Motor neuron (in vitro differentiated cells): Measurements from ENCODE around the gene KLK4. TPM values are rescaled to one million over a fixed set of nuclear protein-coding genes. Genes with fewer than 3 reads are reported as not detected.

ENCODE experiments used
- ATAC-seq, 8 experiments: fragments of 200-7000 bp; cut with Tn5 transposase; replicated peaks in 6 of 8; 2 replicates each; pipeline ENCODE4 v1.8.0; 2021; ENCODE audit warnings: mild to moderate bottlenecking in 8 of 8, moderate library complexity in 8 of 8
- H3K27ac ChIP-seq, 2 donors: fragments of 250-450 bp; sonication (Bioruptor Pico); 2 replicates each; pipeline ENCODE4 v1.9.0; 2021; ENCODE audit warnings: antibody characterized with exemption in 2 of 2, mild to moderate bottlenecking in 2 of 2, moderate library complexity in 1 of 2
- H3K4me1 ChIP-seq, 2 donors: fragments of 250-450 bp; sonication (Bioruptor Pico); replicated peaks in 1 of 2; 2 replicates each; pipeline ENCODE4 v1.6.1; 2021; ENCODE audit warnings: antibody characterized with exemption in 2 of 2, mild to moderate bottlenecking in 2 of 2, moderate library complexity in 1 of 2
- H3K4me3 ChIP-seq, 5 donors: fragments of 250-450 bp; sonication (Bioruptor Pico); 2 replicates each; pipeline ENCODE4 v1.9.0; 2021; ENCODE audit warnings: antibody characterized with exemption in 5 of 5, mild to moderate bottlenecking in 5 of 5, moderate library complexity in 4 of 5
- WGBS, 10 experiments: fragments of 450-650 bp; shearing (Covaris generic); methylation state at CpG; one replicate each; pipeline ENCODE4 v1.0.0; 2022; 5-methylcytosine and 5-hydroxymethylcytosine counted together
- in situ Hi-C, 9 experiments: fragments of 400-800 bp; cut with MboI; loops; one replicate each; pipeline ENCODE4 v1.15.0; 2021; ENCODE audit warnings: low sequenced_read_pairs in 9 of 9, low pct_unique_long_range_greater_than_20kb in 2 of 9; ENCODE audit not compliant: unreplicated experiment in 9 of 9
- total RNA-seq, 8 experiments: library from RNA; unstranded; fragments of 300-600 nt; gene quantifications; 2 replicates each; pipeline versions ENCODE4 v1.2.3 to v1.2.4, GENCODE V29; 2022

KLK4 gene
- total RNA-seq, 8 experiments from 2014 or later = 0.38 to 1.5 (median 0.57) TPM; not detected in 2

- ATAC-seq = no peak
- Histone ChIP-seq H3K4me1 (no peaks in the 10 kb centered on the region), H3K4me3 (no peak overlapping the region), H3K27ac (no peak overlapping the region)
- in situ Hi-C loops = loop anchor here in 2 of 9 experiments (10.0 to 25.0 kb wide), 2 partner anchors 163 to 570 kb away; partner anchors contain the start of gene NAPSA (in 1 of the 2)
- WGBS, 10 experiments = 13 to 100% (median 83%) methylated on average over 1 to 6 of the region's 11 CpGs; no CpG with 5 or more reads in 1 of the 10 experiments
These were observed 21.0 kb upstream of the KLK4 start for GRCh38 chr19:50932018-50932689.

GRCh38 chr19:50931023-50931422 lies 19.8 kb upstream of the KLK4 start:
- in situ Hi-C loops = loop anchor here in 2 of 9 experiments (10.0 to 25.0 kb wide), 2 partner anchors 164 to 569 kb away; partner anchors contain the start of gene NAPSA (in 1 of the 2)
- no peak overlapping the region for H3K27ac ChIP-seq
- ATAC-seq = no peak
- no peaks in the 10 kb centered on the region for H3K4me1 ChIP-seq
- H3K4me3 ChIP-seq = no peak overlapping the region

GRCh38 chr19:50928831-50929230 lies 17.6 kb upstream of the KLK4 start:
- no peaks in the 10 kb centered on the region for H3K4me1 ChIP-seq
- no peak for ATAC-seq
- no peak overlapping the region for H3K27ac ChIP-seq
- no peak overlapping the region for H3K4me3 ChIP-seq
- in situ Hi-C loops = loop anchor here in 1 of 9 experiments (25.0 kb wide), 1 partner anchor 567 kb away; the partner anchor contains the start of gene NAPSA
- 40 to 100% (median 80%) methylated on average over 1 to 4 of the region's 5 CpGs; no CpG with 5 or more reads in 1 of the 10 experiments for WGBS, 10 experiments

- Histone ChIP-seq H3K4me3 (no peak overlapping the region), H3K4me1 (peaks cover 0 to 9% of the 10 kb centered on the region in 2 donors), H3K27ac (no peak overlapping the region)
- in situ Hi-C loops = loop anchor here in 1 of 9 experiments (25.0 kb wide), 1 partner anchor 564 kb away; the partner anchor contains the start of gene NAPSA
- no peak for ATAC-seq
- WGBS, 10 experiments = 33 to 95% (median 77%) methylated on average over 1 to 10 of the region's 11 CpGs; no CpG with 5 or more reads in 2 of the 10 experiments
These were observed 14.9 kb upstream of the KLK4 start for GRCh38 chr19:50926144-50926543.

GRCh38 chr19:50925734-50926133 lies 14.5 kb upstream of the KLK4 start:
- in situ Hi-C loops = loop anchor here in 1 of 9 experiments (25.0 kb wide), 1 partner anchor 563 kb away; the partner anchor contains the start of gene NAPSA
- H3K4me1 ChIP-seq = peaks cover 0 to 10% of the 10 kb centered on the region in 2 donors
- WGBS, 10 experiments = 58 to 100% (median 89%) methylated on average over 1 to 2 of the region's 2 CpGs; no CpG with 5 or more reads in 1 of the 10 experiments
- H3K27ac ChIP-seq = no peak overlapping the region
- no peak overlapping the region for H3K4me3 ChIP-seq
- no peak for ATAC-seq

- no peak overlapping the region for H3K4me3 ChIP-seq
- WGBS, 10 experiments = 0 to 78% (median 39%) methylated on average over 1 to 6 of the region's 6 CpGs
- in situ Hi-C loops = loop anchor here in 2 of 9 experiments (25.0 kb wide), 1 partner anchor 562 kb away; the partner anchor contains the start of gene NAPSA (in 2 of the 2)
- peaks cover 0 to 10% of the 10 kb centered on the region in 2 donors for H3K4me1 ChIP-seq
- ATAC-seq = no peak
- H3K27ac ChIP-seq = no peak overlapping the region
These were observed 13.4 kb upstream of the KLK4 start for GRCh38 chr19:50924586-50924985.

GRCh38 chr19:50922317-50922853 lies 11.2 kb upstream of the KLK4 start:
- in situ Hi-C loops = loop anchor here in 2 of 9 experiments (25.0 kb wide), 1 partner anchor 560 kb away; the partner anchor contains the start of gene NAPSA (in 2 of the 2)
- peak; percentile 99 to 100 (median 100) for ATAC-seq
- Histone ChIP-seq H3K27ac (no peak overlapping the region), H3K4me1 (peaks cover 0 to 10% of the 10 kb centered on the region in 2 donors), H3K4me3 (no peak overlapping the region)
- WGBS, 10 experiments = 3 to 48% (median 38%) methylated on average over 2 to 14 of the region's 21 CpGs; no CpG with 5 or more reads in 3 of the 10 experiments

- in situ Hi-C loops = loop anchor here in 2 of 9 experiments (25.0 kb wide), 1 partner anchor 559 kb away; the partner anchor contains the start of gene NAPSA (in 2 of the 2)
- 0 to 17% (median 8%) methylated on average over 1 to 10 of the region's 12 CpGs for WGBS, 10 experiments
- no peak overlapping the region for H3K4me3 ChIP-seq
These were observed 10.5 kb upstream of the KLK4 start for GRCh38 chr19:50921426-50922316.

GRCh38 chr19:50916069-50916468 lies 4.9 kb upstream of the KLK4 start:
- no peak for ATAC-seq
- H3K4me3 ChIP-seq = no peak overlapping the region
- H3K4me1 ChIP-seq = no peaks in the 10 kb centered on the region
- in situ Hi-C loops = loop anchor here in 2 of 9 experiments (25.0 kb wide), 1 partner anchor 554 kb away; the partner anchor contains the start of gene NAPSA (in 2 of the 2)
- WGBS, 10 experiments = 67 to 100% (median 67%) methylated on average over 1 of the region's 2 CpGs; no CpG with 5 or more reads in 7 of the 10 experiments
- H3K27ac ChIP-seq = no peak overlapping the region

More at GRCh38 chr19:50921426-50922316, 10.5 kb upstream of the KLK4 start:
- ATAC-seq = peak in 7 of 8 experiments; percentile 37 to 63 (median 54)
- Histone ChIP-seq H3K4me1 (peaks cover 0 to 10% of the 10 kb centered on the region in 2 donors), H3K27ac (peak overlapping the region in 1 of 2 donors; percentile 42)

- 10 to 82% (median 52%) methylated on average over 1 to 12 of the region's 29 CpGs; no CpG with 5 or more reads in 2 of the 10 experiments for WGBS, 10 experiments
- Histone ChIP-seq H3K4me1 (no peaks in the 10 kb centered on the region), H3K27ac (no peak overlapping the region), H3K4me3 (no peak overlapping the region)
- ATAC-seq = peak in 6 of 8 experiments; percentile 32 to 77 (median 47)
- in situ Hi-C loops = loop anchor here in 2 of 9 experiments (25.0 kb wide), 1 partner anchor 551 kb away; the partner anchor contains the start of gene NAPSA (in 2 of the 2)
These were observed 1.8 kb upstream of the KLK4 start for GRCh38 chr19:50912727-50913716.

- WGBS, 10 experiments = 0 to 76% (median 58%) methylated on average over 1 to 10 of the region's 21 CpGs; no CpG with 5 or more reads in 4 of the 10 experiments
- Histone ChIP-seq H3K4me1 (no peaks in the 10 kb centered on the region), H3K4me3 (no peak overlapping the region), H3K27ac (no peak overlapping the region)
- ATAC-seq = peak in 1 of 8 experiments; percentile 23
- in situ Hi-C loops = loop anchor here in 2 of 9 experiments (25.0 kb wide), 1 partner anchor 550 kb away; the partner anchor contains the start of gene NAPSA (in 2 of the 2)
These were observed 956 bp upstream of the KLK4 start for GRCh38 chr19:50912102-50912599.
